Ovary (tissue), 3 donors: ENCODE data around the gene BPTF.

Experiments
- CTCF ChIP-seq, 3 donors: fragments of 450-650 bp in 2 of 3; fragments of 200-600 bp in 1 of 3; IDR thresholded peaks; one replicate each; pipeline versions ENCODE4 v1.5.1 to v1.8.0; 2016 to 2022; ENCODE audit warnings: antibody characterized with exemption in 3 of 3, mild to moderate bottlenecking in 1 of 3
- POLR2A ChIP-seq: fragments of 450-650 bp; IDR thresholded peaks from one replicate; pipeline ENCODE4 v1.6.1; 2017; ENCODE audit warnings: antibody characterized with exemption, mild to moderate bottlenecking, moderate library complexity
- donor health status: DM: no; HTN: no; CAD: no.

GRCh38 chr17:67863624-67864247 lies 38.4 kb downstream of the BPTF start:
- TF ChIP-seq CTCF (IDR thresholded peaks at IDR 0.05) (no peak), POLR2A (no peak)
